ENCODE measurements around the gene RTP5. TPM values are rescaled to one million over a fixed set of nuclear protein-coding genes. Genes with fewer than 3 reads are reported as not detected.

Gene RTP5
- total RNA-seq, 1 donor: not detected

- TF ChIP-seq CTCF (IDR thresholded peaks at IDR 0.05; ENCODE audit: insufficient read depth, low read length): peak; percentile 19
- no peak overlapping the region for H3K4me3 ChIP-seq (ENCODE audit: low read depth, low read length)
- no peak for DNase-seq (ENCODE audit: low read depth)
These were observed 9.1 kb upstream of the RTP5 start for GRCh38 chr2:241860184-241861078.

GRCh38 chr2:241861264-241861663, 8.3 kb upstream of the RTP5 start:
- DNase-seq (ENCODE audit: low read depth): no peak
- H3K4me3 ChIP-seq (ENCODE audit: low read depth, low read length): no peak overlapping the region
- no peak for TF ChIP-seq CTCF (IDR thresholded peaks at IDR 0.05; ENCODE audit: insufficient read depth, low read length)

GRCh38 chr2:241862093-241862492, 7.4 kb upstream of the RTP5 start:
- no peak for TF ChIP-seq CTCF (IDR thresholded peaks at IDR 0.05; ENCODE audit: insufficient read depth, low read length)
- no peak for DNase-seq (ENCODE audit: low read depth)
- no peak overlapping the region for H3K4me3 ChIP-seq (ENCODE audit: low read depth, low read length)

GRCh38 chr2:241862775-241863535, 6.6 kb upstream of the RTP5 start:
- DNase-seq (ENCODE audit: low read depth): no peak
- no peak overlapping the region for H3K4me3 ChIP-seq (ENCODE audit: low read depth, low read length)
- TF ChIP-seq CTCF (IDR thresholded peaks at IDR 0.05; ENCODE audit: insufficient read depth, low read length): no peak

GRCh38 chr2:241863536-241863954, 6.0 kb upstream of the RTP5 start:
- DNase-seq (ENCODE audit: low read depth): no peak
- TF ChIP-seq CTCF (IDR thresholded peaks at IDR 0.05; ENCODE audit: insufficient read depth, low read length): no peak
- no peak overlapping the region for H3K4me3 ChIP-seq (ENCODE audit: low read depth, low read length)

GRCh38 chr2:241864168-241864849, 5.2 kb upstream of the RTP5 start:
- H3K4me3 ChIP-seq (ENCODE audit: low read depth, low read length): no peak overlapping the region
- no peak for DNase-seq (ENCODE audit: low read depth)
- TF ChIP-seq CTCF (IDR thresholded peaks at IDR 0.05; ENCODE audit: insufficient read depth, low read length): no peak

Measured in fibroblast of the aortic adventitia (primary cell).